ELF-1 (cell line): ENCODE measurements around the gene IFIT1.
"Not testable (repeated sequence)": the region's sequence is repeated elsewhere in the genome, so short reads cannot be mapped to it uniquely, and the experiment has no call there.

Source experiments
- DNase-seq: peaks from one replicate; pipeline ENCODE4 v3.0.0-alpha.2; 2016; ENCODE audit warnings: low read depth, low spot score

Gene IFIT1

DNA sequence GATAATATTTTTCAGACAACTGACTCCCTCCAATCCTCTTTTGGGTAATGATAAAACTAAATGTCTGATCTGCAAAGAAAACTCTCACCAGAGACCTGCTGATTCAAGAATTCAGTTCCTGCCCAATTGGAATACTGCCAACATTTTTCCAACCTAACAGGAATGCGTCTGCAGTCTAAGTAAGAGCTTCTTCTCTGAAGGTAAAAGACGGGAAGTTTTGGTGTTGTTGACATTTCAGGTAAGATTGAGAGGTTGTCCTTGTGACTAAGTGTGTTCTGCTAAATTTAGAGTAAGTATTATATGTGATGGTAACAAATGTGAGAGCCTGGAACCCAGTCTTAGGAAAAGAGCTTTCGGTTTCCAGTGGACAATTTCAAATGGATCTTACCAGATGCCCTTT, 39.6 kb downstream of the IFIT1 start:
- no peak for DNase-seq

DNA sequence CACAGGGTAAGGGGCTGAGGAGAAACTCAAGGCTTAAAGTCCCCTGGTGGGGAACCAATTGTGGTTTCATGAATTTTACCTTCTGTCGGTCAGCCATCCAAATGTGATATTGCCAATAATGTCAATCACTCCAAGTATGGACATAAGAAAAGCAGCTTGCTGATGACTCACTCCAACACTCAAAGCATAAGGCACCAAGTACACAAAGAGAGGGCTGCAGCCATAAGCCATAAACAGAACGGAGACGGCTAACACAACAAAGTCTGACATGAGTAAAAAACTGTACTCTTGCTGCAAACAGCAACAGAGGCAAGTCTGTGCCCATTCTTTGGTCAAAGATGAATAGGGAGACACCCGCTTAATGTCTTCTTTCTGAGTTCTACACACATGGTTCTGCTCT, 46.1 kb downstream of the IFIT1 start:
- no peak for DNase-seq

DNA sequence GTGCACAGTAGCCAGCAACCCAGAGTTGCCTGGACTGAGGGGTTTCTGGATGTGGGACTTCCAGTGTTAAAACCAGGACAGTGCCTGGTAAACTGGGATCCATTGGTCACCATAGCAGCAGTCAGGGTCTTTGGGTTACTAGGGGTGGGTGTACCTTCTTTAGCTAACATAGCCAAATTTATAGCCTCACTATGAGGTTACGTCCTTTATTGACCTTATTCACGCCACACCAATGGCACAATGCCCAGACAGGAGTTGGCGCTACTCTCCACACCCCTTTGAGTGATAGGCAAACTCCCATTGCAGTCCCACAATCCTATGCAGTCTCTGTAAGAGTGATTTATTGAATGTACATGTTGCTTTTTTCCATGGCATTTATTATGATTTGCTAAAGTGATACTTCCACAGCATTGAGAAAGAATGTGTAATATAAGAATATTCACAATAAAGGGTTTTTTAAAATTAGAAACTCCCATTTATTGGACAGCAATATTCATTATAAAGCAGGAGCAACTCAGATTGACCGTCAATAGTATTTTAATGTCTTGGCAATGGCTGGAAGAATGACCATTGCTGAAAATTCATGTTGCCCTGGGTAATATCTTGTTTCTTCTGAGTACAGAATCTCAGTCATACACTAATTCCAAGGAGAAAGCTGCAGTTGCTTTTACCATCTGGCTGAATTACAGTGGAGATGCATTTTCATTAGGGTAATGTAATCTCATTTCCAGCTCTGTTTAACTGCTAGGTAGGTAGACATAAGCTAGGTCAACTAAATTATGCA, 48.0 kb downstream of the IFIT1 start:
- DNase-seq = no peak

- no peak for DNase-seq
Observed at GRCh38 chr10:89442289-89442688, 49.9 kb downstream of the IFIT1 start.

DNA sequence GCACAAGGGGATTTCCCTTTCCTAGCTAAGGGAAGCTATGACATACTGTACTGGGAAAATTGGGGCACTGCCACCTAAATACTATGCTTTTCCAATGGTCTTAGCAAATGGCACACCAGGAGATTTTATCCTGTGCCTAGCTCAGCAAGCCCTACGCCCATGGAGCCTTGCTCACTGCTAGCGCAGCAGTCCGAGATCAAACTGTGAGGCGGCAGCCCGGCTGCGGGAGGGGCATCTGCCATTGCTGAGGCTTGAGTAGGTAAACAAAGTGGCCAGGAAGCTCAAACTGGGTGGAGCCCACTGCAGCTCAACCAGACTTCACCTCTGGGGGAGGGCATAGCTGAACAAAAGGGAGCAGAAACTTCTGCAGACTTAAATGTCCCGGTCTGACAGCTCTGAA, 52.4 kb downstream of the IFIT1 start:
- not testable (repeated sequence) for DNase-seq

DNA sequence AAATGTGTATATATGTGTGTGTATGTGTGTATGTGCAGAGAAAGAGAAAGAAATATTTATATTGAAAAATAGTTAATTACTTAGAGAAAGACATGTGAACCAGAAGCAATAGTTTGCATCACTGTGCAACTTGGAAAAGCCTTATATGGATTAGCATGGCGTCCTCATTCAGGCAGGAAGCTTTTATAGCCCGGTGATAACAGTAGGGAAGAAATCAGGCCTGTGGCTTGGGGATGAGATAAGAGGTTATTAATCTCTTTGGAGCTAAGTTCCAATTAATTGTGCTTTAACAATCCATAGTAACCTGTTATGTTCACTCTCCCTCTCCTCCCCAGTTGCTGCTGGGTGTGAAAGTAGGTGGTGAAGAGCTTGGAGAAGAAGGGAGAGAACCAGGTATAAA, 58.5 kb downstream of the IFIT1 start:
- no peak for DNase-seq

- no peak for DNase-seq
Observed at GRCh38 chr10:89452193-89452592, 59.8 kb downstream of the IFIT1 start.

DNA sequence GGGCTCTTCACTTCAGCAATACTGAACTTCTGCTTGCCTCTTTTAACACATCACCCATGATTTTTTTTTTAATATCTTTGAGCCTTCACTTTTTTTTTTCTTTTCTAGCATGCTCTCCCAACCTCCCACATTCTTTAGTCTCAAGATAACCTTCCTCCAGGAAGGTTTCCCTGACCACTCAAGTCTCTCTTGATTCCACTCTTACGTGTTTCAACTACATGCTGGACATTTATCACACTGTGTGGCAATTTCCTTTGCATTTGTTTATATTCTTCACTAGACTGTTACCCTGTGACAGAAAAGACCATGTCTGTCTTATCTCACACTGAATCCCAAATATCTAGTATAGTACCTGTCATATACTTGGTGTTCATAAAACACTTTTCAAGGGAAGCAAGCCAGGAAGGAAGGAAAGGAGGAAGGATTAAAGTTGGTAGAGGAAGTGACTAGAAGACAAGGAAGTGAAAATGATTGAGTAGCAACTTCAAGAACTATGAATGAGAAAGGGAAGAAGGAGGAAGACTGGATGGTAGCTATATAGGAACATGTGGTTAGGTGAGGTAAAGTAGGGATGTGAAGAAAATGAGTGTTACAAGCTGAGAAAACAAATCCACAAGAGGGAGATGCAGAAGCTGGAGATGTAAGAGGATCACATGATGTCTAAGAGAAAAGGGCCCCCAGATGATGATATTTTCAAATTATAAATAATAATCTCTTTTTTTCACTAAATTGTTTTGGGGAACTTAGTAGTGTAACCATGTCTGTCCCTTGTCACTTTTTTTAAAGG, 62.3 kb downstream of the IFIT1 start:
- no peak for DNase-seq
